T-helper 2 cell (primary cell): ENCODE data around the gene ZNF785.
"Not testable (repeated sequence)": the region's sequence is repeated elsewhere in the genome, so short reads cannot be mapped to it uniquely, and the experiment has no call there.

ENCODE experiments used
- DNase-seq, 5 experiments: peaks; one replicate each; pipeline versions ENCODE4 v3.0.0 to v3.0.0-alpha.2; 2012 to 2022

The ZNF785 gene

DNA sequence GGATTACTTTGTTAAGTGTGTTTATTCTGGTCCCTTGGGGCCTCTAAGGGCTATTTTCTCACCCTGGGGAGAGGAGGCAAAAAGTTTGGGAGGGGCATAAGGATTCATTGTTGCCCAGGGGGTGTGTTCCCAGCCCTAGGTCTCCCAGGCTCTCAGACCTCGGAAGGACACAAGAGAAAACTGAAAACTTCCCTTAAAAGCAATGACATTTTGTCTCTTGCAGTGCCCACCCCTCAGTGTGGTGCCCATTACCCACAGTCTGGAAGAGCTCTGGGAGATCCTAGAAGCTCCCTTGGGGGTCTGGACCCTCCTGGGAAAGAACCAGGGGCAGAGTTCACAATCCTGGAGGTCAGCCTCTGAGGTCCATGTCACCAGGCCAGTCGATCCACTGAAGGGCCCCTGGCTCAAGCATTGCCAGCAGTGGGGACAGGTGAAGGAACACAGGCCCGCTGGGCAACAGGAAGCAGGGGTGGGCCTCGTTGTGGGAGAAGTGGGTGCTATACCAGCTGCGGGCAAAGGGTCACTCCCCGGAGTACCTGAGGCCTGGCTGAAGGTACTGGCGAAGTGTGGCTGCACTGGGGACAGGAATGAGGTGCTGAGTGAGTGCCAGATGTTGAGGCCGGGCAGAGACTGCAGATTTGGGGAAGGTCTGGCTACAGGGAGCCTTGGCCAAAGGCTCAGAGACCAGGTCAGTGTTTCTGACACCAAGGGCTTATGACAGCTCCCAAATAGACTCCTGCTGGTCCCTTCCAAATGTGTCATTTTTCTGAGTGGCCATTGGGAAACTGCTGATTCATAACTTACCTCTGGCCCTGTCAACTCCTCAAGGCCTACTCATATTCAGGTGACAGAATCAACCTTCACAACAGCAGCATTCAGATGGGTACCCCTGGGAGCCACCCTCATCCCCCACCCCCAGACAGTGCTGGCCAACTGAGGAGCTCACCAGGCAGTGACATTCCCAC, 46.2 kb downstream of the ZNF785 start:
- no peak for DNase-seq

DNA sequence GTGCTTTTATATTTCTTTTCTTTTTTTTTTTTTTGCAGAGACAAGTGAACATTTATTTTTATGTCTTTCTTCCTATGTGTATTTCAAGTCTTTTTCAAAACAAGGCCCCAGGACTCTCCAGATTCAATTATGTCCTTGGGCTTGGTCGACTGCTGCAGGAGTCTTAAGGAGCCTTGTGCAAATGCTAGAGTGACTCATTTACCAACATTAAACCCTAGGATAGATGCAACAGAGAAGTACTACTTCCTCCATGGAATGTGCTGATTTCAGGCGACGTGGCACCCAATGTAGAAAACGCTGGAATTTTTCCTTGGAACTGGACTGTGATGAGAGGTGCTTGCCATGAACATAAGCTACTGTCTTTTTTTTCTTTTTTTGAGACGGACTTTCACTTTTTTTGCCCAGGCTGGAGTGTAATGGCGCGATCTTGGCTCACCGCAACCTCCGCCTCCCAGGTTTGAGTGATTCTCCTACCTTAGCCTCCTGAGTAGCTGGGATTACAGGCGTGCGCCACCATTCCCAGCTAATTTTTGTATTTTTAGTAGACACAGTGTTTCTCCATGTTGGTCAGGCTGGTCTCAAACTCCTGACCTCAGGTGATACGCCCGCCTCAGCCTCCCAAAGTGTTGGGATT, 49.0 kb downstream of the ZNF785 start:
- not testable (repeated sequence) for DNase-seq

DNA sequence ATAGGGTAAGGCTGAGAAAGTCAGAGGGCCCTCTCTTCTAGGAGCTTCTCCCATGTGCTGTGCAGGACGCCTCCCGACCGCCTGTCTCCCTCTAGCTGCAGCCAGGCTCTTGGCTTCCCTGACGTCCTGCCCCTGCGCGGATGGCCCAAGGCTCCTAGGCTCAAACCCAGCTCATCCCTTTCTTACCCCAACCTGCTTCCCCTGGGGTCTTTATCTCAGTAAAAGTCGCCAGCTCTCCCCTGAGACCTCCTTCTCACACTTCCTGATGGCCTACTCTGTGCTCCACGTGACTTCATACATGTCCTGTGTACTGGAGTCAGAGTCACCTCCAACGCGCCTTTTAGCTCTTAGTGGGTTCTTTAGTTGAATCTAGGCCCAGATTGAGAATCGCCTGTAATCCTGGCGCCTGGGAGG, 49.7 kb downstream of the ZNF785 start:
- DNase-seq: peak in 4 of 5 experiments; percentile 49 to 78 (median 52)

DNA sequence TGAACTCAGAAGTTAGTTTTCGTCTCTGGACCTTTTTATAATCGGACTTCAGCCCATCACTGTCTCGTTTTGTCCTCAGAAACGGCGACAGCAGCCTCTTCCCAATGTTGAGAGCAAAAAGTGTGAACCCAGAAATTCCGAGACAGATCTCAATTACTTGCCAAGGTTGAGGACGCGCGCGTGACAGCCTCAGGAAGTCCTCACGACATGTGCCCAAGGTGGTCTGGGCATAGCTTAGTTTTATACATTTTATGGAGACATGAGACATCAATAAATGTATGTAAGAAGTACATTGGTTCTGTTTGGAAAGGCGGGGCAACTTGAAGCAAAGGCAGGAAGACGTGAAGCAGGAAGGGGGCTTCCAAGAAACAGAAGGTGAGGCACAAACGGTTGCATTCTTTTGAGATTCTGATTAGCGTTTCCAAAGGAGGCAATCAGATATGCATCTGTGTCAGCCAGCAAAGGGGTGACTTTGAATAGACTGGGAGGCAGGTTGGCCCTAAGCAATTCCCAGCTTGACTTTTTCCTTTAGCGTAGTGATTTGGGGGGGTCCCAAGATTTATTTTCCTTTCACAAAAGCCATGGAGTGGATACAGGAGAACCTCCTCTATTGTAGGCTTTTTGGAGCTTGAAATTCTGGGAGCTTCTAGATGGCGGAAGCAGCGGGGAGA, 50.3 kb downstream of the ZNF785 start:
- no peak for DNase-seq

DNA sequence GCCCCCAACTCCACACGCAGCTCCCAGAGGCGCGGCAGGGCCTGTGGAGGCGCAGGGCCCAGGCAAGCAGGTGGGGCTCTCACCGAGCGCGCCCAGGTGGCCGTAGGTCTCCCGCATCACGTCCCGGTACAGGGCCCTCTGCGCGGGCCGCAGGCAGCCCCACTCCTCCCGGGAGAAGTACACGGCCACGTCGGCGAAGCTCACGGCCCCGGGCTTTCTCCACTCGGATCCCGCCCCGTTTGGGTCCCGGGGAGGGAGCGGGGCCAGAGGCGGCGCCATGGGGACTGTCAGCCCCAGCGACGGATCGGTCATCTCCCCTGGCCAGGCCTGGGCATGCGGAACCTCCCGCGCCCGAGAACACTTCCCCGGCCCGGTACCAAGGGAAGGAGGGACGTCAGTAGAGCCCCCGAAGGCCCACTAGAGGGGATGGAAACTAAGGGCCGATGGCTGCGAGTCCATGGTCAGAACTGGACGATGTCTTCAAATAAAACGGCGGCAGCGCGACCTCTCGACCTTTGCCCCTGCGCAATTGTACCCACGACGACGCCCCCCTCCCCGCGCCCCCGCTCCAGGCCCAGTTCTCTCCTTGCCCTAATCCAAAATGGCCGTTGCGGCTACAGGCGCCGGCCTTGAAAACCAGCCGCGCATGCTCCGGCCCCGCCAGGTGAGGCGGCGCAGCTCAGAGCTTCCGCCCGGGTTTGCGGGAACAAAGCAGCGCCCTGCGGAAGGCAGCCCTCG, 51.0 kb downstream of the ZNF785 start, which contains the start of gene ZNF747:
ZNF747 (minus strand) TSS at position 491 of the 738 bp plus-strand sequence; CDS start at position 312, 179 bp downstream.
- DNase-seq: peak; percentile 83 to 93 (median 85)

DNA sequence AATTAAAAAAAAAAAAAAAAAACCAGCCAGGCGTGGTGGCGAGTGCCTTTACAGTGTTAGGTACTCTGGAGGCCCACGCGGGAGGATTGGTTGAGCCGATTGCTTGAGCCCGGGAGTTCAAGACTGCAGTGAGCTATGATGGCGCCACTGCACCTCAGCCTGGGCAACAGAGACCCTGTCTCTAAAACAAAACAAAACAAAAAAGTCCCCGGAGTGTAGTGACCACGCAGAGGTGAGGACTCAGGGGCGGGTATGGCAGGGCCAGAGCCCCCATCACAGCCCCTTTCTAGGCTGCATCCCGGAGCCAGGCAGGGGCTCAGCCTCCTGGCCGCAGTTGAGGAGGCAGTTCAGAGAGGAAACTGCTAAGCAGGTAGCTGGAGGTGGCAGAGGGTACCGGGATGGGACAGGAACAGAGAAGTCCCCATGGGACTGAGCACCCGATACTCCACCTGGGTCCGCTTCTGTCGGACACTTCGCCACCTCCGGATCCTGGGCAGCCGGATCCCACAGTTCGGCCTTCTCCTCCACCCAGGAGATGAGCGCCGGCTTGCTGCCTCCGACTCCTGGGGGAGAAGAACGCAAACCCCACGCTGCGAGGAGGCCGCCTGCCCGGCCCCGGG, 51.6 kb downstream of the ZNF785 start:
- peak in 1 of 5 experiments; percentile 55 for DNase-seq

DNA sequence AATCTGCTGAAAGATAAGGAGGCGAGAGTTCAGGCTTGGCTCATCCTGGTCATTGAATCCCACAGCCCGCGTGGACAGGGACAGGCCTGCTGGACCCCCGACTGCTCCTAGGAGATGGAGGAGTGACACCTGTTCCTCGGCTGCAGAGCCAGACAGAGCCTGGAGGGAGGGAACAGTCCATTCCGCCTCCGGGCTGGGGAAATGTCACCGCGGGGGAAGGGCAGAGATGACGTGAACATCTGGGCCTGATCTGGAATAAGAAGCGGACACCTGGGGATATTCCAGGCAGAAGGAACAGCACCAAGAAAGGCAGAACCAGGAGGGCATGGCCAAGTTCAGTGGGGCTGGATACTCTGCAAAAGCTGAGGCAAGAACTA, 52.4 kb downstream of the ZNF785 start:
- no peak for DNase-seq

DNA sequence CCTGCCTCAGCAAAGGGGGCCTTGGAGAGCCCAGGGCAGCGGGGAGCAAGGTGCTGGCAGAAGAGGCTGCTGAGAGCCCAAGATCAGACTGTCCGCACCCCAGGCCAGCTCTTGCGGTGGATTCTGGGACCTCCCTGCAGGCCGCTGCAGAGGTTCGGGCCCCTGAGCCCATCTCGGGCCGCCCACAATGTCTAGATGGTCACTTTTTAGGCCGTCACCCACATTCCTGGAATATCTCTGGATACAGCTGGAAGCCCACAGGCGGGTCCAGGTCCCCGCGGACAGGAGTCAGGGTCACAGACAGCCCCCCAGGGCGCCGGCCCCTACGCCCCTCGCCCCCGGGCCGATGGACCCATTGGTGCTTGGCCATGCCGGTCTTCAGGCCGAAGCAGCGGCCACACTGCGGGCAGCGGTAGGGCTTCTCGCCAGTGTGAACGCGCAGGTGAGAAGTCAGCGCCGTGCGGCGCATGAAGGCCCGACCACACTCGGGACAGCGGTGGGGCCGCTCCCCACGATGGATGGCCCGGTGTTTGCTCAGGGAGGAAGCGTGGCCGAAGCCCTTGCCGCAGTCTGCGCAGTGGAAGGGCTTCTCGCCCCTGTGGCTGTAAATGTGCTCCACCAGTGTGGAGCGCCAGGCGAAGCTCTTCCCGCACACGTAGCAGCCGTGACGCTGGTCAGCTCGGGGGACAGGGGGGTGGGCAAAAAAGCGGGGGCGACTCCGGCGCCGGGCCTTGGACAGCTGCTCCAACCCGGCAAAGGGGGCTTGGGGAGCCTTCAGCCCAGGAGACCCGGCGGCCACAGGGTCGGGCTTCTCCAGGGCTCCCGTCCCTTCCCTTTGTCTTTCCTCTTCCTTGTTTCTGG, 53.0 kb downstream of the ZNF785 start:
- DNase-seq: no peak
